GM19463 (cell line): ENCODE data around the gene SCN7A.
A peak's percentile ranks its signal among the peaks of the same experiment; 100 is the strongest.
"Not testable (repeated sequence)": the region's sequence is repeated elsewhere in the genome, so short reads cannot be mapped to it uniquely, and the experiment has no call there.

ENCODE experiments used
- ATAC-seq: cut with Tn5 transposase; IDR thresholded peaks from one replicate; pipeline ENCODE4 v1.9.1; 2021; ENCODE audit warnings: mild to moderate bottlenecking, moderate library complexity; ENCODE audit not compliant: unreplicated experiment

SCN7A gene

DNA sequence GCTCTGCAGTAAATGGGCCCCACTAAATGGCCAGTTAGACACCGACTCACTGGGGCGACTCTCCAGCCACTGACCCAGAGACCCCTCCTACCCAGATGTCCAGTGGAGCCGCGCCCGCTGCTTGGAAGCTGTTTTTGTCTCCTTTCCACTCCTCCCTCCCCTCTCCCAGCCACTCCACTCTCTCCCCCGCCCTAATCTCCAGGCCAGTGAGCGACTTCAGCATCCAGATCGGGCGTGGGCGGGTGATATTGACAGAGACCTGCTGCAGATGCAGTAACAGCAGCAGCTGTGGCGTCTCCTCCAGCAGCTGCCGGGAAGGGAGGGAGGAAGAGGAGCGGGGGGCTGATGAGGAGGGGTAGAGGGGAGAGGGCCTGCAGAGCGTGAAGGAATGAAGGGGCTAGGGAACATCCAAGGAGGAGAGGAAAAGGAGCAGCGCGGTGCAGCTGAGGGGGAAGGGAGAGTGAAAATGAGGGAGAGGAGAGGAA is at the start of gene SCN7A:
Gene SCN7A, minus strand, starts transcription at position 110 of the 485 bp plus-strand sequence. CDS start 16,553 bp downstream, outside the sequence.
- ATAC-seq = no peak

DNA sequence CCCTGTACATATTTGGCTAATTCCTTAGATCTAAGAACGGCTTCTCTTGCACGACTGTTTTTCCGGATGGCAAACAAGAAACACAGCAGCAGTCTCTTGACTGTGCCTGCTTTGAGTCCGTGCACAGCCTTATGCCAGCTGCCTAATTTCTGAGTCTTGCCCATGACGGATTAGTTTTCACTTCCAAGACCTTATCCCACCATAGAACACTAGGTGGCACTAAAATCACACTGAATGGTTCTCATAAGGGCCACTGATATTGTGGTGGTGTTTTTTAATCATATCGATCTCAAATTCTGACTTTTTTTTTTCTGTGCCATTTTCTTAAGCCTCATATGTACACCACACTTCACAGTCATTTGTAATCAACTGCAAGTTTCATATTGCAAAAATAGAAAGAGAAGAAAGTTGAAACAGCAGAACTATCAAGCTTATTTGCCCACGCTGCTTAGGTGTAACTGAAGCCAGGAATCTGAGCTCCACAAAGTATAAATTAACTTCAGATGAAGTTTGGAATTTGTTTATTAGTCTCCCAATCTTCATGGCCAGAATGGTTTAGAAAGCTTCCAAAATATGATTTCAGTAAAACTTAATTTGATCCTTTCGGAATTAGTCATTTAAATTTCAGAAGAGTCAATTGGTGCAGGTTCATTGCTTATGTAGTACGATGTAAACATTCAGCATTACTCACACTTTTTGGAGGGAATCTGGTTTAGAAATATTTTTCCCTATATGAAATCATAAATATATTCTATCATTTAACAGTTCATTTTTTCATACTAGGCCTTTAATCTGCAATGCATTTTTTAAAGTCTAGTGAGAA is 45.5 kb upstream of the SCN7A start:
- peak; percentile 96 for ATAC-seq

DNA sequence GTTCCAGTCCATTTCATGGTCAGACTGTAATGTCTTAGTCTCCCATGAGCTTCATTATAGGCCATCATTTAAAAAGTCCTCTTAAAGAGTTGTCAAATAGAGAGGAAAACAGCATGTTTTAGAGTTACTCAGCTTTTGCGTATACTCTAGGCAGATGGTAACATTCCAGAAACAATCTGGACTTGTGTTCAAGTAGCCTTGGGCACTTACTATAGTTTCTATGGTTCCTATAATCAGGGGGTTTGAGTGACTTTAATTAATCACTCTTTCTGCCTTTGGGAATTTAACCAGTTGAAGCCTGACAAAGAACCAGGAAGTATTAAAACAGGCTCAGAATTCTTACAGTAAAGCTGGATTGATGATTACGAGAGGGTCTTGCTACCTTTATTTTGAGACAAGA is 42.1 kb upstream of the SCN7A start:
- no peak for ATAC-seq

DNA sequence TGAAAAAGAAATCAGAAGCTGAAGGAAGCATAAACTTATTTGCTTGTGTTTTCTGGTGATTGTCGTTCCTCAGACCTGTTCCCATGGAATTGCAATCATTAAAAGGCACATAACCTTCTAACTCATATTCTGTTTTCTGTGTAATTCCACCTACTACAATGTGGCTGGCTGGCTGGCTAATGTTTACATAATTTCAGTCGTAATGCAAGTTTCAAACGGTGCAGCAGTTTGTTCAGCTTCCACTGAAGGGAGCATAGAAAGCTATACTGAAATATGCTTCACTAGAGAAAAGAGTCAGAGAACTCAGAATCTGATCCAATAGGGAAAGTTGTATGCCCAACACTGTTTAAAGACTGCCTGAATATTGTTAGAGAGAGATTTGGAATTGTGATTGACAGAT is 27.1 kb upstream of the SCN7A start:
- ATAC-seq = no peak

DNA sequence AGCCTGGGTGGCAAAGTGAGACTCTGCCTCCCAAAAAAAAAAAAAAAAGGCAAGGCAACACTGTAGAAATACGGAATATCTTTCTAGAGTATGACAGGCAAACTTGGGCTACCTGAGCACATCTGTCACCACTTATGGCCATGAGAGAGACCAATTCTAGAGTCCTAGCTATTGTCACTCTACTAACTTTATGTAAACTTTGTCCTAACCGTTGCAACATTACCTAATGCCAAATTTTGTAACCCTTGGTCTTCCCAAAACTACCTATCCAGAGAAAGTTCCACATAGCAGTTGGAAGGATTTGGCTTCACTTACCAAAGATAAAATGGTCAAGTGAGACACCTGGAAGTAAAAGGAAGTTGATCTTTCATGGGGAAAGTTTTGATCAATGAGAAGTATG is 26.6 kb upstream of the SCN7A start:
- ATAC-seq = no peak

DNA sequence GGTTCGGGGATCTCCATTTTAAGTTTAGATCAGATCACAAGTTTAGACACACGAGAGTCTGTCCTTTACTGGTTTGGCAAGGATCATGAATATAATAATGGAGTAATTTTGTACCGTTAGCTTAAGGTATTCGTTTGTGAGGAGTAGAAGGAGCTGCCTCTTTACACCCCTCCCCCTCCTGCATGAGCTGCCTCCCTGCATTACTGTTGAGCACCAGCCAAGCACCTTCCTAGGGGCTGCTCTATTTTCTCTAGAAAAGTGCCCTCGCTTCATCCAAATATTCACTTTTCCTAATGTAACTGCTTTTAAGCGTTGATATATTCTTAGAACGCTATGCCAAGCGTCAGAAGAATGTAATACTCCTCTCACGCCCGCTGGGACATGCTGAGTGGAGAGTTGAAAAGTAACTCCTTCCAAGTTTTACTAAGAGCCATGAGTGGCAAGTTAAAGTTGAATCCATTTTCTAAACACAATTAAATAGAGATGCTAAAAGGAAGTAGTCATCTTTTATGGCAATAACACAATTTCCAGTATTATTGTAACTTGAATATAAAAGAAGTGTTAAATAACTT is 25.4 kb upstream of the SCN7A start:
- no peak for ATAC-seq

DNA sequence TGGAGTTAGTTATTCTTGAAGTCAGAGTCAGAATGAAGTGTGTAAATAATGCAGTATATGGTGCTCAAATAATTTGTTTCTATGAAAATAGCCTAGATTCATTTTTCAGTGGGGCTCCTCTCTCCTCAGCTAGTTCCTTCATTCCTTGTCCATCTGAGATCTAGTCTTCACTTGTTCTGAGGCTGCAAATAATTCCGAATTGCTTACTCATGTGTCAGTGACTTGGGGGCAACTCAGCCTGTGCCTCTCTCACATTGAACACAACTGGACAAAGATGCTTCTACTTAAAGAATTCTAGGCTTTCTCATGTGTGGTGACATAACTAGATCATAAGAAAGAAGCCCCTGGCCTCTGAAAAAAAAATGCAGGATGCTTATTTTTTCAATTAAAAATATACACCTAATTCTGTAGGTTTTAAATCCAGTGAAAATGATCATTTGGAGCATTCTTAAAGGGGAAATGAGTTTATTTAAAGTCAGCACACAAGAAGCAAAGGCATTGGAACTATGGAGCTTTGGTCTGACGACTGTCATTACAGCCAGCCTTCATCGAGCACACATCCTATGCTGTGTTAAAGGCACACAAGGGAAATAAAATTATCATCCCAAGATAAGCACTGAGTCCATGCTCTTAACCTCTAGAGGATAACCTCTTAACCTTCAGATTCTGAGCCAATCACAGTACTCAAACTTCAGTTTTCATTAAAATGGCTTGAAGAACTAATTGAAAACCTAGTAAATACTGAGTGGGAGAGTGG is 24.8 kb upstream of the SCN7A start:
- ATAC-seq = no peak

DNA sequence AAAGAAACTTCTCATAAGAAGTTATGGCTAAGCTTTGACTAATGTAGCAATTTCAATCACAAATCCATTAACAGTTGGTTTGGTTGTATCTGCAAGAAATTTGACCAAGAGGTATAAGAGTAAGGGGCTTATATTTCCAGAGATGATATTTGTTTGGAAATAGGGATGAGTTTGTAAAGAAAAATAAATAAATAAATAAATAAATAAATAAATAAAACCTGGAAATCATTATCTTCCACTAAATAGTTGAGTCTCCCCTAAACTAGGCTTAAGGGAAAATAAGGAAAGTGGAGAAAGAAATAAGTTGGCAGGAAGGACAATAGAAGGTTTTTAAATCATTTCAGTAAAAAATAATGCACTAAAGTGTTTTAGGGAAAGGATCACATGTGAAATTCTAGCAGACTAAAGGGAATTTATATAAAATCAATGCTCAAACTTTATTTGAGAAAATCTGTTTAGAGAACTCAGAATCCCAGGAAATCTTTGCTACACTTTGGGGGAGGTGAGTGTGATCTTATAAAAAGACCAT is 23.5 kb upstream of the SCN7A start:
- no peak for ATAC-seq

DNA sequence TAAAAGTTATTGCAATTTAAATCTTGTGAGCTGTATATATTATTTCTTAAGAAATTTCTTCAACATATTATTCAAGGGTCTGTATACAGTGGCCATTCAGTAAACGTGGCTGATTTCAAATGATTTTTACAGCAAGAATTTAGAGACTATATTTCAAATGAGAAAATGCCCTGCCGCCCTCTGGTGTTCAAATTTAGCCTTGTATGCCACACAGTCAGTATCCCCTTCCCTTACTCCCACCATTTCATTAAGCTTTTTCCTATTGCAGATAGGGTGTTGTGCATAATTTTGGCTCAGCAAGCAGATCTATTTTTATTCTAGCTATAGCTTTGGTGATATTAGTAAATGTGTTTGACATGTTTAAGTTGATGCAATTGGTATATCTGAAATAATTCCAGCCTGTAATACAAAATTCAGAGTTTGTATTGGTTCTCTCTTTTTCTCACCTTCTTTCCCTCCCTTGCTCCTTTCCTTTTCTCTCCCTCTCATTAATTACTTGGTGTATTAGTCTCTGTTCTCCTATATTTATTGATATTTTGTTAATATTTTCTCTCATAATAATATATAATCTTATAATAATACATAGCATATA is 22.8 kb upstream of the SCN7A start:
- ATAC-seq = no peak

DNA sequence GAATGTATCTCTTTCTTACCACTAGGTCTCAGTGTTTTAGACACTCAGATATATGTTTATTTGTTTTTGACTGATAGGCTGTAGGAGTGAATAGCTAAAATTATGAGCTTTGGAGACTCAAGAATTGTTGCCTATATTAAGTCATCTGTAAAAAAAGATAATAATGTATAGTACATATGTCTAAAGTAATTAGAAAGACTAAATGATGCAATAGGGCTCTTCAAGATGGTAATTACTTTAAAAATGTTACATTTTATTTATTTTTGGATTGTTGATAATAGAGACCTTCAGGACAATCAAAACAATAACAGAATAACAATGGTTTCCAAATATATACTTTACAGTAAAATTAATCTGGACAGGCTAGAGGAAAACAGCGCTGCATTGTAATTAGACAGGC is 19.9 kb upstream of the SCN7A start:
- ATAC-seq = no peak

DNA sequence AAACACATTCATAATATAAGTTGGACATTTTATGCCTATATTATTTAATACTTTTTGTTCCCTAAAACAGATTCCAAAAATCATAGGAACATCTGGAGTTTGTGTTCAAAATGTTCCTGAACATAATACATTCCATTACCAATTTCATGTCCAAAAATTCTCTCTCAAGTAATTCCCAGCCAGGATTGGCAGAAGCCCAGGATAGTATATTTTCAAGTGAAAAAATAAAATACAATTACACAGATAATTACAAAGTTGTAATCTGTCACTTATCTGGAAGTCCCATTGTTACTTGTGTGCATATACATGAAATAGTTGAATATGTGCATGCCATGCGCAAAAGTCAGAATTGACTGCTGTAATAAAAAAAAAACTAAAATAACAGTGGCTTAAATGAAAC is 5.2 kb upstream of the SCN7A start:
- ATAC-seq = no peak

DNA sequence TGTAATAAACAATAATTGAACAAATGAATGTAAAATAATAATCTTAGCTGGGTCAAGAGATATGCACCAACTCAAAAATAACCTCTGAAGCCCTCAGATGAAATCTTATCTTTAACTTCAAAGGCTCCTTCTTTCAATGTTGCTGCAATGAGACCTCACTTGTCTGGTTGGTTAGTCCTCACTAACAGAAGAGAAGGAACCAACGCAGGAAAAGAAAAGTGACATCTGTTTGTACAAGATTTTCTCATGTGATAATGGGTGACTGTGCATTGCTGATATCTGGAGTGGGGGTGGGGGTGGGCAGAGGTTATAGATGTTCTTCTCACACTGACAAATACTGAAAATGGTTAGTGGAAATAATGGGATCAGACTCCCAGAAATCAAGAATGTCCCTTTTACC is 2.6 kb downstream of the SCN7A start:
- ATAC-seq = no peak

DNA sequence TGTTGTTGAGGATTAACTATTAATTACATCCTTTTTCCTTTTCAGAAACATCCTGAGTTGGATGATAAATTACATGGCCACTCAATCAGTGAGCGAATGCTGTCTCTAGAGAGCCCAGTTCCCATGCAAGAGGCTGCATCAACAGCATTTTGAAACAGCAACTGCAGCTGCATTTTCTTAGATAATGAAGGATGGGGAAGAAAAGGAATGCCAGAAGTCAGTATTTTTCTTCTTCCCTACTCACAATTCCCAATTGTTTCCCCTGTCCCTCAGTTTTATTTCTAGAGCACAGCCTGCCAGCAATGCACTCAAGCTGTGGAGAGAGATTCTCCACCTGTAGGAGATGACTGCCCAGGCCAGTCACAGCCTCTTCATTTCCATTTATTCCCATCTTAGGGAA is 6.9 kb downstream of the SCN7A start:
- no peak for ATAC-seq

DNA sequence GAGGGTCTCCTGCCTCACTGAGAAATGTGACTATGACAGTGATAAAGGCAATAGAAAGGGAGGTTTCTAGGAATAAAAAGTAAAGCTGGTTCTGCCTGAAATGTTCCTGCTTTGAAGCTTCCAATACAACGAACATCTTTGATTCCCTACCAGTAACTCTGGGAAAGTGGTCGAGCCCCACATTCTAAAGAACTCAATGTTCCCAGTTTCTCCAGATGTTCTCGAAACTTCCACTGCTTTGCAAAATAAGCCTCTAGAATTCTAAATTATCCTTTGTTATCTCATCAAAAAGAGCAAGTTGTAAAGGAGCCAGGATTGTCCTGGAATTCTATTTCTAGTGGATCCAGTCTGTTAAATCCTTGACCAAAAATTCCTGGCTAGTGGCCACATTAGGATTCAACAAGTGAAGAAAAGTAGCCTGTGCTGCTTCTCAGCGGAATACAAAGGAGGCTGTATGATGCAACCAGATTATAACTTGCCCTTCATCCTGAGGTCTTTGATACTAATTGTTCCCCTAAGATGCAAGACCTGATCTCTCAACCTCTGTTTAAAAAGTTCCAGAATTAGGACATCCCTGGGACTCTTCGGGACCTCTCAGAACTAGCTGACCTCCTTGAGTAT is 8.4 kb downstream of the SCN7A start:
- no peak for ATAC-seq

DNA sequence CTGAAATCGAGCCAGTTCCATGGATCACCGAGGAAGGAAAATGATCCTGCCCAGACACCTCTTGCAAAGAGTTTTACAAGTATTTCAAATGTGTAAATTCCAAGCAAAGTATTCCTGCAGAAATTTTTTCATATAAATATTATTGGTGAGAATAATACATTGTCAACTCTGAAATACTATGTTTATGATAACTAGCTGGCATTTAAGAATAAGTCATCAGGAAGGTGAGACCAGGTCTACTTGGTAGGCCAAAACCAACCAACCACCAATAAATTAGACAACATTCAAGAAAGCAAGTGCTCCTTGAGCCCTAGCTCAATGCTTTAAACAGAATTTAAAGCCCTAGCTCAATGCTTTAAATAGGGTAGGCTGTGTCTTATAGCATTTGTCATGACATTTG is 21.7 kb downstream of the SCN7A start:
- ATAC-seq = no peak

DNA sequence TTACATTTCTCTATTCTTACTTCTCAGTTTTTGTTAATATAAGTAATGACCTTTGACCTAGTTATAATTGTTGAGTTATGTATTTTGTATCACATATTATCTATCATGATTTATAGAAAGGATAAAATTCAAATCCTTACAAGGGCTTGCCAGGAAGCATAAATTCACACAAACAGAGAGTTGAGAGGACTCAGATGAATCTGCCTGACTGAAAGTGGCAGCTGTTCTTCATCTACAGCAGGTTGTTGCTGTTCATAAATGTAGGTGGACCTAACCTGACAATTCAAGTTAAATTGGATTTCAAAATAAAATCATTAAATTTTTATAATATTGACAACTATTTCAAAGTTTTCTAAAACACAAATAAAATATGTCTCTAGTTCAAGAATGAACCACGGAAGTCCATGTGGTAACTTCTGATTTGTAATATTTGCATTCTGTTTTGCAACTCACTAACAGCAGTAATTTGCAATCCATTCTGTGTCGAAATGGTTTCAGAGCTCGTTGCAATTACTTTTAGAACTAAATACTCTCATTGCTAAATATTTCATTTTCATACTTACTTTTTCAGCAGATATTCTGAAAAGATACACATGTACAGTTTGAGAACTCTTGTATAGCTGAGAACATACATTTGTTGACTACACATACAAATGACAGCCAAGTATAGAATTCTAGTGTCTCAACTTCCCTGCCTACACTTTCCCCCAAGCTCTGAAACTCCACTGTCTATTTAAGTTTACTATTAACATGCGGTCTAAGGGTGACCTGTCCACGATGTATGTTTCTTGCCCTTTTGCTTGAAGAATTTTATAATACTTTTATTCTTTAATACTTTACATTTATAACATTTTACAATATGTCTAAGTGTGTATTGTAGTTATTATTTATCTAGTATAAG is 25.7 kb downstream of the SCN7A start:
- no peak for ATAC-seq

DNA sequence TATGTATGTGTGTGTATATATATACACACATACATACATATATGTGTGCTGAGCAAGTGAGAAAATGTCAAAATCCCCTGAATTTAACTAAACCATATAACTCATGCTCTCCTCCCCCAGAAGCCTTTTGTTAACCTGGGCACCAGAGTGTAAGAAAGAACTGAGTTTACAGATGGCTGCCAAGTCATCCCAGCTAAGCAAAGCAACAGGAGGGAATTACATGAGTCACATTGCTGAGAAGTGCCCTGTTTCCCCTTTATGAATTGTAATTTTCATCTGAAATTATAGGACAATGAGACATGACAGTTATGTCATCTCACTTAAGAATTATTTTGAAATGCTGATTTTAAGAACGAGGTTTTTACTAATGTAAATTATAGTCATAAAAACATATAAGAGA is 29.9 kb downstream of the SCN7A start:
- no peak for ATAC-seq

DNA sequence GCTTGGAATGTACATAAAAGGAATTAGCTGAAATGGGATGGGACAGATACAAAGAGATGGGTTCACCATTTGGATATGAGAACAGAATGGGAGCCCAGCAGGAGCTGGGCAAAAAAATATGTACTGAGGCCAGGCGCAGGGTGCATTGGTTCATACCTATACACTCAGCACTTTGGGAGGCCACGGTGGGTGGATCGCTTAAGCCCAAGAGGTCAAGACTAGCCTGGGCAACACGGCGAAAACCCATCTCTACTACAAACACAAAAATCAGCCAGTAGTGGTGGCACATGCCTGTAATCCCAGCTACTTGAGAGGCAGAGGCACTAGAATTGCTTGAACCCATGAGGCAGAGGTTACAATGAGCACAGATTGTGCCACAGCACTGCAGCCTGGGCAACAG is 30.4 kb downstream of the SCN7A start:
- no peak for ATAC-seq

DNA sequence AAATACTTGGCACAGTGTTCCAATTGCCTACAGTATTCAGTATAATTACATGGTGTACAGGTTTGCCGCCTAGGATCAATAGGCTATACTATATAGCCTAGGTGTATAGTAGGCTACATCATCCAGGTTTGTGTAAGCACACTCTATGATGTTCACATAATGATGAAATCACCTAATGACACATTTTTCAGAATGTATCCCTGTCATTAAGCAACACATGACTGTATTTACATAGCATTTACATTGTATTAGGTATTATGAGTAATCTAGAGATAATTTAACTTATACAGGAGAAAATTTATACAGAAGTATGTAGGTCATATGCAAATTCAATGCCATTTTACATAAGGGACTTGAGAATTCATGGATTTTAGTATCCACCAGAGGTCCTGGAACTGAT is 35.4 kb downstream of the SCN7A start:
- ATAC-seq = no peak

DNA sequence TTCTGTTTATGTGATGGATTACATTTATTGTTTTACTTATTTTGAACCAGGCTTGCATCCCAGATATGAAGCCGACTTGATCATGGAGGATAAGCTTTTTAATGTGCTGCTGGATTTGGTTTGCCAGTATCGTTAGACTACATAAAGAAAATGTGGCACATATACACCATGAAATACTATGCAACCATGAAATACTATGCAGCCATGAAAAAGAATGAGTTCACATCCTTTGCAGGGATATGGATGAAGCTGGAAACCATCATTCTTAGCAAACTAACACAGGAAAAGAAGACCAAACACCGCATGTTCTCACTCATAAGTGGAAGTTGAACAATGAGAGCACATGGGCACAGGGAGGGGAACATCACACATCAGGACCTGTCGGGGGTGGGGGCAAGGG is 38.2 kb downstream of the SCN7A start:
- ATAC-seq = not testable (repeated sequence)
